ENCODE measurements around the gene SNX30. TPM values are rescaled to one million over a fixed set of nuclear protein-coding genes. Genes with fewer than 3 reads are reported as not detected.

The SNX30 gene
- total RNA-seq, 1 experiment from 2014 or later = 6.4 TPM

DNA sequence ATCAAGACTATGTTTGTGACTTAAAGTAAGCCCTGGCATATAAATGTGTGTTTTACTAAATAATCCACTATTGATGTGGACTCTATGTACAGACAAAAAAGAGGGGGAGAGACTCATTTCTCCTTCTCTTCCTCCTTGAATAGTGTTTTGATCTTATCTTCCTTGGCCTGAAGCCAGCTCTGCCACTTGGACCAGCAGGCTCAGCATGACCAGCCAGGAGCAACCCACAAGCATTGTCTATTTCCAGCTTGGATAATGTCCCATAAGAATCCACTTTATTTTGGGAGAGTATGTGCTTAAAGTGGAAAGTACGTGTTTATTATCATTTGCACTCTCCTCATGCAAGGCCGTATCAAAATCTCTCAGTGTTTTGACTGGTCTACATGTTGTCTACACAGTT, 164.0 kb downstream of the SNX30 start:
- intact Hi-C loops (cut with micrococcal nuclease) = no loop called here
- ChIA-PET POLR2A (ENCODE audit: unreplicated experiment) (no interaction called here), CTCF (no interaction called here)
- Histone ChIP-seq H3K79me2 (ENCODE audit: low read length) (no peaks in the 10 kb centered on the region), H3K9me3 (ENCODE audit: low read length) (no peaks in the 10 kb centered on the region), H3K9ac (ENCODE audit: low read length) (no peak overlapping the region), H3F3A (ENCODE audit: low read length, unreplicated experiment) (no peaks in the 10 kb centered on the region), H3K27ac (ENCODE audit: low read length) (no peak overlapping the region), H3K4me1 (ENCODE audit: insufficient read depth, low read length) (peaks cover 21% of the 10 kb centered on the region), H3K9me2 (replicated peaks; ENCODE audit: low read length) (no peaks in the 10 kb centered on the region), H3K27me3 (ENCODE audit: low read length) (no peaks in the 10 kb centered on the region), H3K36me3 (ENCODE audit: low read depth, low read length) (no peaks in the 10 kb centered on the region), H2AFZ (ENCODE audit: low read length) (no peak overlapping the region), H4K20me1 (ENCODE audit: low read length) (no peaks in the 10 kb centered on the region), H3K4me3 (ENCODE audit: low read length) (no peak overlapping the region), H3K4me2 (ENCODE audit: low read length) (no peak overlapping the region)
- ATAC-seq = no peak
- peak; percentile 39 for DNase-seq
- TF ChIP-seq EZH2phosphoT487 (IDR thresholded peaks at IDR 0.05; ENCODE audit: borderline replicate concordance, low read length) (no peak), EZH2 (IDR thresholded peaks at IDR 0.05; ENCODE audit: low read length, unreplicated experiment) (no peak)
- TF ChIP-seq, protein P1, sequence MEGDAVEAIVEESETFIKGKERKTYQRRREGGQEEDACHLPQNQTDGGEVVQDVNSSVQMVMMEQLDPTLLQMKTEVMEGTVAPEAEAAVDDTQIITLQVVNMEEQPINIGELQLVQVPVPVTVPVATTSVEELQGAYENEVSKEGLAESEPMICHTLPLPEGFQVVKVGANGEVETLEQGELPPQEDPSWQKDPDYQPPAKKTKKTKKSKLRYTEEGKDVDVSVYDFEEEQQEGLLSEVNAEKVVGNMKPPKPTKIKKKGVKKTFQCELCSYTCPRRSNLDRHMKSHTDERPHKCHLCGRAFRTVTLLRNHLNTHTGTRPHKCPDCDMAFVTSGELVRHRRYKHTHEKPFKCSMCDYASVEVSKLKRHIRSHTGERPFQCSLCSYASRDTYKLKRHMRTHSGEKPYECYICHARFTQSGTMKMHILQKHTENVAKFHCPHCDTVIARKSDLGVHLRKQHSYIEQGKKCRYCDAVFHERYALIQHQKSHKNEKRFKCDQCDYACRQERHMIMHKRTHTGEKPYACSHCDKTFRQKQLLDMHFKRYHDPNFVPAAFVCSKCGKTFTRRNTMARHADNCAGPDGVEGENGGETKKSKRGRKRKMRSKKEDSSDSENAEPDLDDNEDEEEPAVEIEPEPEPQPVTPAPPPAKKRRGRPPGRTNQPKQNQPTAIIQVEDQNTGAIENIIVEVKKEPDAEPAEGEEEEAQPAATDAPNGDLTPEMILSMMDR (conservative IDR thresholded peaks at IDR 0.05; ENCODE audit: low read depth, low read length) = no peak
- no TSS peak for BruUV-seq (replicated peaks)

DNA sequence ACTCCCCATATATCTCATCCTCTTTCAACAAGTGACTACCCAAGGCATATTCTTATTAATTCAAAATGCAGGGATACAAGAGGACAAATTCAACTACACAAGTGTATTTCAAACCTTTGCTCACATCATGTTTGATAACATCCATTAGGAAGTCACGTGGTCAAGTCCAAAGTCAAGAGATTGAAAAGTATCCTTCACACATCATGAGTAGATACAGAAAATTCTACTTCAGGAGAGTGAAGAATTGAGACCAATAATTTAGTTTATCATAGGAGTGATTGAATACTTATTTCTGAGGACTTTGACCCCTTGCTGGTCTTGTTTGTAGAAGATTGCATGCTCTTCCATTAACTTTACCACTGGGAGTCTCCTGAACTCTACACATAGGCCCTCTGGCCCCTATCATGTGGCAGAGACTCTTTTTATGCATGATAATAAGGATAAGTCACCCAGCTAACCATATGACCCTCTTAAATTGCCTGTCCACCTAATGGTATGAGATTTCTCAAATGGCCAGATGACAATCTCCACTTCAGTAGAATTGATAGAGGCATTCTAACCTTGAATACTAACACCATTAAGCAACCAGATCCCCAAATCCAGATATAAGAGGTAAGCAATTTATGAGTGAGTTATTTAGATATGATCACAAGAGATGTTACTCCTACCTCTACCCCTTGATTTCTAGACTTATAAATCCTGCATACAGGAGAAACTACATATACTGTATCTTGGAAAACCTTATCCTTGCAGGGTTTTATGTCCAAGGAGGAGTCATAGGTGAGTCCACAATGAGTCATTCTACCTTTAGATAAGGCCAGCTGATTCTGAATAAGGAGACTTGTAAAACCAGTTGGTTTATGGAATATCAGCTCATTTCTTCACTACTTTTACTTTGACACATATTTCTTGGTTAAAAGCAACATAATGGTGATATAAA, 166.8 kb downstream of the SNX30 start:
- no peaks in the 10 kb centered on the region for H3K79me2 ChIP-seq (ENCODE audit: low read length)
- H3K9me2 ChIP-seq (replicated peaks; ENCODE audit: low read length) = no peaks in the 10 kb centered on the region
- ATAC-seq (peak; percentile 84), DNase-seq (peak; percentile 79)
- H2AFZ ChIP-seq (ENCODE audit: low read length) = no peak overlapping the region
- intact Hi-C loops (cut with micrococcal nuclease) = no loop called here
- no peak overlapping the region for H3K4me3 ChIP-seq (ENCODE audit: low read length)
- POLR2A ChIA-PET (ENCODE audit: unreplicated experiment) = no interaction called here
- no peaks in the 10 kb centered on the region for H3K27me3 ChIP-seq (ENCODE audit: low read length)
- H3K27ac ChIP-seq (ENCODE audit: low read length) = peak overlapping the region; percentile 40
- H4K20me1 ChIP-seq (ENCODE audit: low read length) = no peaks in the 10 kb centered on the region
- H3K9me3 ChIP-seq (ENCODE audit: low read length) = no peaks in the 10 kb centered on the region
- H3K9ac ChIP-seq (ENCODE audit: low read length) = no peak overlapping the region
- CTCF ChIA-PET = no interaction called here
- BruUV-seq (replicated peaks) = no TSS peak
- peaks cover 21% of the 10 kb centered on the region for H3K4me1 ChIP-seq (ENCODE audit: insufficient read depth, low read length)
- no peaks in the 10 kb centered on the region for H3F3A ChIP-seq (ENCODE audit: low read length, unreplicated experiment)
- TF ChIP-seq, protein P1 (conservative IDR thresholded peaks at IDR 0.05; ENCODE audit: low read depth, low read length) = no peak
- no peak for TF ChIP-seq EZH2phosphoT487 (IDR thresholded peaks at IDR 0.05; ENCODE audit: borderline replicate concordance, low read length)
- H3K36me3 ChIP-seq (ENCODE audit: low read depth, low read length) = no peaks in the 10 kb centered on the region
- H3K4me2 ChIP-seq (ENCODE audit: low read length) = peak overlapping the region; percentile 49

DNA sequence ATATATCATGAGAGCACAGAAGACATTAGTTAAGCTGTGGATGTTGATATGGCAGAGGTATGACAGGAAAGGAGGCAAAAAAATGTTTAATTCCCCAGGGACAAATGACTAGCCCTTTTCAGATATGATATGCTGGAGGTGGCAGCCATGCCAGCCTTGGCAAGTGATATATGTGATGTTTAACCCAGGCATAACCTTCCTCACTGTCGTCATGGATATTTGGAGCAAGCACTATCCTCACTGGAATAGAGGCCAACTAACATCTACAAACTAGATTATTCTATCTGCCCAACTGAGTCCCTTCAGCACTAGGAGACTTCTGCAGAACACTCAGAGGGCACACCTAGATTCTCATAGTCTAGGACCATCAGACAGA, 167.4 kb downstream of the SNX30 start:
- Histone ChIP-seq H3K9me3 (ENCODE audit: low read length) (no peaks in the 10 kb centered on the region), H3K27ac (ENCODE audit: low read length) (peak overlapping the region; percentile 40), H3K27me3 (ENCODE audit: low read length) (no peaks in the 10 kb centered on the region), H3K36me3 (ENCODE audit: low read depth, low read length) (no peaks in the 10 kb centered on the region), H3K4me1 (ENCODE audit: insufficient read depth, low read length) (peaks cover 21% of the 10 kb centered on the region), H4K20me1 (ENCODE audit: low read length) (no peaks in the 10 kb centered on the region), H3K4me2 (ENCODE audit: low read length) (peak overlapping the region; percentile 49), H3K9ac (ENCODE audit: low read length) (no peak overlapping the region), H3K4me3 (ENCODE audit: low read length) (no peak overlapping the region), H2AFZ (ENCODE audit: low read length) (no peak overlapping the region), H3K9me2 (replicated peaks; ENCODE audit: low read length) (no peaks in the 10 kb centered on the region), H3K79me2 (ENCODE audit: low read length) (no peaks in the 10 kb centered on the region), H3F3A (ENCODE audit: low read length, unreplicated experiment) (no peaks in the 10 kb centered on the region)
- BruUV-seq (replicated peaks) = no TSS peak
- no peak for TF ChIP-seq EZH2phosphoT487 (IDR thresholded peaks at IDR 0.05; ENCODE audit: borderline replicate concordance, low read length)
- TF ChIP-seq, protein P1 (conservative IDR thresholded peaks at IDR 0.05; ENCODE audit: low read depth, low read length) = no peak
- TF ChIP-seq EZH2 (IDR thresholded peaks at IDR 0.05; ENCODE audit: low read length, unreplicated experiment) = no peak
- POLR2A ChIA-PET (ENCODE audit: unreplicated experiment) = no interaction called here
- ATAC-seq = peak; percentile 38
- intact Hi-C loops (cut with micrococcal nuclease) = no loop called here
- peak; percentile 24 for DNase-seq
- CTCF ChIA-PET = no interaction called here
